Stimulated activated naive CD8-positive, alpha-beta T cell treated with anti-CD3 and anti-CD28 coated beads, Interleukin-15, Interleukin-2, amounts not matched to agents 100 U/mL and 50 U/mL, for 24 hours (primary cell): ENCODE data around the gene ENPEP.
"Not testable (repeated sequence)": the region's sequence is repeated elsewhere in the genome, so short reads cannot be mapped to it uniquely, and the experiment has no call there.

Source experiments
- ATAC-seq: fragments of 150-1000 bp; cut with Tn5 transposase; one replicate; pipeline ENCODE4 v1.10.0; 2021
- DNase-seq: peaks from one replicate; pipeline ENCODE4 v3.0.0; 2021

The ENPEP gene

DNA sequence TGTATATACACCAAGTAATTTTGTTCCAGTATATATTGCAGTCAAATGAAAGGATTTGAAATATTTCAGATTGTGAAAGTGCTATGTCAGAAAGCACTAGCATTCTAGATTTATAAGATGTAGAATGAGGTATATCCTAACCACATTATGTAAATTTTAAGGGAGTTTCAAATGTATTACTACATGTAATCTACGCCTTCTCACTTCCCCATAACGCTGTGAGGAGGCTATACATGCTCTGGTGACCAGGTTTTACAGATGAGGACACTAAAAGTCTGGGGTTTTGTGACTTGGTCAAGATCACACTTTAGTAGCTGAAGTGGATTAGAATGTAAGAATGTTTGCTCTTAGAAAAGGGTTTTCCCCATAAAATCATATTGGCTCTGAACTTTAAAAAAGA lies 8.1 kb downstream of the ENPEP start:
- ATAC-seq (peak; percentile 49), DNase-seq (no peak)

GRCh38 chr4:110484767-110485166 lies 8.8 kb downstream of the ENPEP start:
- DNase-seq, result no peak
- ATAC-seq, result no peak

GRCh38 chr4:110485452-110485851 lies 9.5 kb downstream of the ENPEP start:
- DNase-seq, result no peak
- ATAC-seq, result no peak

DNA sequence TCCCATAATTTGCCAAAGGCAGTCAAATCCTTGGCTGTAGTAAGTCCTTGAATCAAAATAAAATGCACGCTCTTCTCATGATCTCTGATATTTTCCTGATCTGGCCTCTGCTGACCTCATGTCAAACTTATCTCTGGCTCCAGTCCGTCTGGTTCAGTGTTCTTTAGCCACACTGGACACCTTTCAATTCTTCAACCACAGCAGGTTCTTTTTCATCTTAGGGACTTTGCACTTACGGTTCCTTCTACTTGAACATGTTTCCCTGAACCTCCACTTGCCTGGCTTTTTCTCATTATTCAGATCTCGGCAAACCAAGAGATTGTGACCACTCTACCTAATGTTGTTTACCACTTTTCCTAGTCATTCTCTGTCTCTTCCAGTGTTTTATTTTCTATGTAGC lies 10.3 kb downstream of the ENPEP start:
- ATAC-seq, result no peak

GRCh38 chr4:110486850-110487249 lies 10.9 kb downstream of the ENPEP start:
- not testable (repeated sequence) for ATAC-seq, DNase-seq

More for the DNA sequence above, 10.3 kb downstream of the ENPEP start:
- no peak for DNase-seq

DNA sequence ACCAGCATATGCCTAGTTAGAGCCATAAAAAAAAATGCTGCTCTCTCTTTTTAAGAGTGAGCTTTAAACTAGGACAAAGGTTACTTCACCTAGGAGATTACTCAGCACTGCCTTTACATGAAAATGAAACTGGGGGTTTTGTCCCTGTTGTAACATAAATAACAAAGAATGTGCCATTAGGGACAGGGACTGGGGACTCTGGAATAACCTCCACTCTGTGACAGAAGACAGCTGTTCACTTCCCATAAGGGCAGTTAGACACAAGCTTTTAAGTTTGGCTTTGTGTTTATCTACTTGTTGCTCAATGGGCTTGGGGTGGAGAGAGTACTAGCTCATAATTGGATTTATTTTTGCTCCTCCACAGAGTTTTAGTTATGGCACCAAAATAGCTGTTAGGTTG lies 11.9 kb downstream of the ENPEP start:
- no peak for ATAC-seq

DNA sequence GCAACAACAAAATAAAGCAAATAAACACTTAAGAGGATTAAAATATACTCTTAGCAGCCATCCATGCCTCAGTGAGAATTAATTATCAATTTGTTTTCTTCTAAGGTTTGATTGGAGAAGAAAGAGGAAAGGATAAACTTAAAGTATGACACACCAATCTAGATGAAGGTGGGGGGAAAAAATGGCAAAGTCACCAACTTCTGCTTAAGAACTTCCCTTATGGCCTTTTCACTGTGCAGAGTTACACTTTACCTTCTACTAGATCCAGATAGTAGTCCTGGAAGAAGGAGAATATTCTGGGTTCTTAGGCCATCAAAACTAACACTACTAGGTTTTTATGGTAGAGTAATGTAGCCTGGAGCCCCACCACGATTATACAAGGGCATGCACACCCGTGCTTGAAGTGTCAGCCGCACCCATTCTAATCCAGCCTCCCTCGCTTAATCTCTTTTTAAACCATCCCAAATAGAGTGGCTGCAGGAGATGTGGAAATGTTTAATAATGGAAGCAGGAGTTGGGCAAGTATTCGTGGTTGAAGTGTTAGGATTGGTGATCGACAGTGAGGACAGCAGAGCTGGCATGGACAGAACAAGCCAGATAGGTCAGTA lies 14.1 kb downstream of the ENPEP start:
- DNase-seq (no peak), ATAC-seq (no peak)

More for the DNA sequence above, 11.9 kb downstream of the ENPEP start:
- DNase-seq, result no peak

- no peak for ATAC-seq
- no peak for DNase-seq
Measured at GRCh38 chr4:110492522-110492921, 16.6 kb downstream of the ENPEP start.

DNA sequence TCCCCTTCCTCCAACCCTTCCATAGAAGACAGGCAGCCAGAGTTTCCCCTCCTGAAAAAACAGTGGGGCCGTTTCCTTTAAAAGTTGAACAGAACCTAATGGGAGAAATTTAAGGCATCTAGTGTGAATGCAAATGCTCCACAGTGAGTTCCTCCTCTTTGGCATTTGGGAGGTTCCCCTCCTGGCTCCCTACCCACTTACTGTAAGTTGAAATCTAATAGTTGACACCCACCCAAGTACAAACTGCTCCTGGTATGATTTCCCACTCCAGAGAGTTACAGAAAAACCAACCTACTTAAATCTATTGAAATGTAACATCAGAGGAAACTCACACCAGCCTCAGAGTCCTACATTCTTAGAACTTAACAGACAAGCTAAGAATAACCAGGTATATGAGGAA lies 17.6 kb downstream of the ENPEP start:
- ATAC-seq (no peak), DNase-seq (no peak)

- DNase-seq (no peak), ATAC-seq (no peak)
Measured at GRCh38 chr4:110498420-110498819, 22.5 kb downstream of the ENPEP start.

DNA sequence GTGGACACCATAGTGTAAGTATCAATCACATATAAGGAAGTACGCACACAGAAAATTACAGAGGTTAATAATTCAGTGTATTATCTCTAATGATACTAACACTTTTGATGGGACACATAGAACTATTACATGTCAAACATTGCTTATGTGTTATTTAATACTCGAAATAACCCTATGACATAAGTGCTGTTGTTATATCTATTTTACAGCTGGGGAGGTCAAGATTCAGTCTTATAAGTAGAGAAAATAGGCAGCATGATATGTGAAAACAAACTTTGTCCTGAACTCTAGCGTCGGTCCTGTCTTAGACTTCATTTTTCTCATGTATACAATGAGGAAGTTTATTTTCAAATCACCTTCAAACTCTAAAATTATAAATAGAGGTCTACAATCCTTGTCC lies 23.2 kb downstream of the ENPEP start:
- DNase-seq (no peak), ATAC-seq (no peak)

- no peak for ATAC-seq
- DNase-seq, result no peak
Measured at GRCh38 chr4:110501826-110502225, 25.9 kb downstream of the ENPEP start.

GRCh38 chr4:110503270-110504083 lies 27.5 kb downstream of the ENPEP start:
- DNase-seq (no peak), ATAC-seq (no peak)

GRCh38 chr4:110504084-110504435 lies 28.1 kb downstream of the ENPEP start:
- ATAC-seq (no peak), DNase-seq (no peak)

GRCh38 chr4:110505440-110505839 lies 29.5 kb downstream of the ENPEP start:
- DNase-seq, result no peak
- ATAC-seq, result no peak

DNA sequence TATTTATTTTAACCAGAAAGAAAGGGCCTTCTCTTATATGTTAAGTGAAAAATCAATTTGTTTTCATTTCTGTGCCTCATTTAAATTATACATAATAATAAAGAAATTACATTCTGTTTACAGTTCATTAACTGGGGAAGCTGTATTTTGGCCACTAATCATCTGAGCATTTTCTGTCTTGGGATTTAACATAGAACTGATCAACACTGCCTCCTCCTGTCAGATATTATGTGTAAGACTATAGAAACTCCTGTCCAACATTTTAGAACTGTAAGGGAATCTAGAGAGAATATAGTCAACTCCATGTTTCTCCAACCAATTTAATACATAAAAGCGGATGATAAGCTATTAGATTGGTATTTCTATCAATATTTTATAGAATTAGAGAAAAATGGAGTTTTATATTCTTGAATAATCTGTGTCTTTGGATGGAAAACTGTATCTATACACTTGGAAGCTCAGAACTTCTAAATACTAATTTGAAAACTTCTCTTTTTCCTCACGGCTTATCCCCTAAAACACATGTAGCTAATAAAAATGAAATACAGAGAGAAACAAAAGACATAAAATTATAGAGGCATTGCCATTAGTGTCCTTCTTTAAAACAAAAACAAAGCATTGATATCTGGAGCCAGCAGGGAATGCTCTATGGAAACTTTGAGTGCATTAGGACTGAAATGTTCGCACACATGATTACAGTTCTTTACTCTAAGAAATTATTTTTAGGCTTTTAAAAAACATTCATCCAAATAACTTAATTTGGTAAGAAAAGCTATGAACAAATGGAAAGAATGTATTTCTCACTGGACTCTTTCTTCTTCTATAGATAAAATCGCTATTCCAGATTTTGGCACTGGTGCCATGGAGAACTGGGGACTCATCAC lies 33.1 kb downstream of the ENPEP start:
- DNase-seq (no peak), ATAC-seq (no peak)

DNA sequence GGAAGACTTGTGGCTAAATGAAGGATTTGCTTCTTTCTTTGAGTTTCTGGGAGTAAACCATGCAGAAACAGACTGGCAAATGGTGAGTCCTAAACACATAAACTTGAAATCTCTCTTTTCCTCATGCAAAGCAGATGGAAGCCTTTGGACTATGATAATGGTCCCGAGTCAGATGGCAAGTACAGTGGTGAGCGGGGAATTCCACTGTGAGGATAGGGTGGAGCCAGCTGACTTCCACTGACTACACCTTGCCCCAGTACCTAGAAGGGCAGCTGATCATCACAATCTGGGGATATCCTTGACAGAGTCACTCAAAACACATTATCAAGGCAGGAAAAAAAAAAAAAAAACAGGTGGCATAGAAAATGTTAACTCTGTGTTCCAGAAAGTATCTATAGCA lies 34.3 kb downstream of the ENPEP start:
- DNase-seq (no peak), ATAC-seq (no peak)

DNA sequence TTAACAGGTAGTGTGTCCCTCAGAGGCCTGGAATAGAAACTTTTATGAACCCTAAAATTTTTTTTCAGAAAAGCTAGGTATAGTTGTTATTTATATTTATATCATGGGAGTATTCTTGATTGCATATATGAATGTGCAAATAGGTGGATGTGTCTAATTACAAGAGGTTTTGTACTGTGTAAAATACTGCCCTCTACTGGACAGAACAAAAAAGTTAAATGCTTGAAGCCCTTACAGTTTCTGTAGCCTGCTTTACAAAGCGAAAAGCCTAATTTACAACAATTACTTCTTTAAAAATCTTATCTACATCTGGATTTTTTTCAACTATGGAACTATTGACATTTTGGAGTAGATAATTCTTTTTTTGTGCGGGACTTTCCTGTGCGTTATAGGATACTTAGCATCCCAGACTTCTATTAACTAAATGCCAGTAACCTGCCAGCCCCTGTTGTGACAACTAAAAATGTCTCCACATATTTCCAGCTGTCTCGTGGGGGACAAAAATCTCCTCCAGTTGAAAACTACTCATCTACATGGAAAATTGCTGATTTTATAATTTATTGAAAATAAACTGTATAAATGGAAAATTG lies 35.1 kb downstream of the ENPEP start:
- no peak for DNase-seq
- no peak for ATAC-seq

GRCh38 chr4:110512901-110513300 lies 36.9 kb downstream of the ENPEP start:
- DNase-seq (no peak), ATAC-seq (no peak)

- DNase-seq (no peak), ATAC-seq (no peak)
Measured at GRCh38 chr4:110514889-110515479, 39.0 kb downstream of the ENPEP start.

DNA sequence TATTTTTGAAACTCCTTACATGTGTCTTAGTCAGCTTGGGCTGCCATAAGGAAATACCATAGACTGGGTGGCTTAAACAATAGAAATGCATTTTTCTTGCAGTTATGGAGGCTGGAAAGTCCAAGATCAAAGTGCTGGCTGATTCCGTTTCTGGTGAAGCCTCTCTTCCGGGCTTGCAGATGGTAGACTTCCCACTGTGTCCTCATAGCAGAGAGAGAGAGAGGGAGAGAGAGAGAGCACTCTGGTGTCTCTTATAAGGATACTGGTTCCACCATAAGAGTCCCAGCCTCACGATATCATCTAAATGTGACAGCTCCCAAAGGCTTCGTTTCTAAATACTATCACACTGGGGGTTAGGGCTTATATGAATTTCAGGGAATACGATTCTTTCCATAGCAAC lies 39.7 kb downstream of the ENPEP start:
- DNase-seq (no peak), ATAC-seq (peak; percentile 29)
